ENCODE results near the gene PJA2. TPM values are rescaled to one million over a fixed set of nuclear protein-coding genes. Genes with fewer than 3 reads are reported as not detected.

Gene PJA2
- total RNA-seq, 1 donor from 2014 or later, result 139 TPM

GRCh38 chr5:109408991-109409843 is 557 bp downstream of the PJA2 start:
- DNase-seq (ENCODE audit: low read depth), result peak; percentile 62

- no peak for DNase-seq (ENCODE audit: low read depth)
These were observed 1.9 kb downstream of the PJA2 start for GRCh38 chr5:109407913-109408312.

GRCh38 chr5:109406719-109407118 is 3.1 kb downstream of the PJA2 start:
- DNase-seq (ENCODE audit: low read depth), result no peak

- no peak for DNase-seq (ENCODE audit: low read depth)
These were observed 5.3 kb downstream of the PJA2 start for GRCh38 chr5:109404428-109404960.

- DNase-seq (ENCODE audit: low read depth), result no peak
These were observed 6.3 kb downstream of the PJA2 start for GRCh38 chr5:109403469-109403868.

GRCh38 chr5:109399092-109399759 is 10.5 kb downstream of the PJA2 start:
- DNase-seq (ENCODE audit: low read depth), result no peak

- DNase-seq (ENCODE audit: low read depth), result no peak
These were observed 12.8 kb downstream of the PJA2 start for GRCh38 chr5:109396965-109397364.

GRCh38 chr5:109394806-109395205 is 15.0 kb downstream of the PJA2 start:
- no peak for DNase-seq (ENCODE audit: low read depth)

- DNase-seq (ENCODE audit: low read depth), result no peak
These were observed 19.6 kb downstream of the PJA2 start for GRCh38 chr5:109390188-109390587.

GRCh38 chr5:109388407-109388806 is 21.4 kb downstream of the PJA2 start:
- no peak for DNase-seq (ENCODE audit: low read depth)

- peak; percentile 19 for DNase-seq (ENCODE audit: low read depth)
These were observed 22.3 kb downstream of the PJA2 start for GRCh38 chr5:109387408-109387974.

GRCh38 chr5:109378095-109378494 is 31.7 kb downstream of the PJA2 start:
- no peak for DNase-seq (ENCODE audit: low read depth)

GRCh38 chr5:109374625-109375024 is 35.1 kb downstream of the PJA2 start:
- DNase-seq (ENCODE audit: low read depth), result no peak

GRCh38 chr5:109373932-109374331 is 35.8 kb downstream of the PJA2 start:
- no peak for DNase-seq (ENCODE audit: low read depth)

GRCh38 chr5:109370343-109370742 is 39.4 kb downstream of the PJA2 start:
- DNase-seq (ENCODE audit: low read depth), result no peak

GRCh38 chr5:109365653-109366052 is 44.1 kb downstream of the PJA2 start:
- no peak for DNase-seq (ENCODE audit: low read depth)

- DNase-seq (ENCODE audit: low read depth), result no peak
These were observed 44.8 kb downstream of the PJA2 start for GRCh38 chr5:109364977-109365376.

GRCh38 chr5:109359642-109360041 is 50.1 kb downstream of the PJA2 start:
- DNase-seq (ENCODE audit: low read depth), result no peak

GRCh38 chr5:109357807-109358206 is 52.0 kb downstream of the PJA2 start:
- DNase-seq (ENCODE audit: low read depth), result no peak

GRCh38 chr5:109354761-109355160 is 55.0 kb downstream of the PJA2 start:
- DNase-seq (ENCODE audit: low read depth), result peak; percentile 27

- peak; percentile 33 for DNase-seq (ENCODE audit: low read depth)
These were observed 57.5 kb downstream of the PJA2 start for GRCh38 chr5:109351988-109352864.
